Ecto neural progenitor cell (in vitro differentiated cells): Measurements from ENCODE around the gene DERL3.
"Not testable (repeated sequence)": the region's sequence is repeated elsewhere in the genome, so short reads cannot be mapped to it uniquely, and the experiment has no call there.

ENCODE experiments used
- DNase-seq: peaks from one replicate; pipeline ENCODE4 v3.0.0-alpha.2; 2018; ENCODE audit warnings: low spot score

Gene DERL3

GRCh38 chr22:23838681-23839468, at the start of gene DERL3:
Gene DERL3, minus strand, starts transcription at chr22:23839006. Its CDS starts 19 bp downstream, at chr22:23838987.
- DNase-seq = peak; percentile 98

- DNase-seq = no peak
These were observed 45.3 kb upstream of the DERL3 start for GRCh38 chr22:23884140-23884539.

GRCh38 chr22:23883658-23884057, 44.9 kb upstream of the DERL3 start:
- no peak for DNase-seq

DNA sequence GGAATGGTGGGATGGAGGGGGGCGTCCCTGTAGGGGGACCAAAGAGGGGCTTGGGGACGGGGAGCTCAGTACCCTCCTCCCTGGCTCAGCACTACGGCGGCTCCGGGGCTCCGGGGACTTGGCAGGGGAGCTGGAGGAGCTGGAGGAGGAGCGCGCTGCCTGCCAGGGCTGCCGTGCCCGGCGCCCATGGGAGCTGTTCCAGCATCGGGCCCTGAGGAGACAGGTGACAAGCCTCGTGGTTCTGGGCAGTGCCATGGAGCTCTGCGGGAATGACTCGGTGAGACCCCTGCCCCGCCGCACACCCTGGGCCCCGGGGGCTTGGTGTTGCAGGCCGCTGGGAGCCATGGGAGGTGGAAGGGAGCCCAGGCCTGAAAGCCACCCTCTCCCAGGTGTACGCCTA, 43.6 kb upstream of the DERL3 start:
- DNase-seq = no peak

DNA sequence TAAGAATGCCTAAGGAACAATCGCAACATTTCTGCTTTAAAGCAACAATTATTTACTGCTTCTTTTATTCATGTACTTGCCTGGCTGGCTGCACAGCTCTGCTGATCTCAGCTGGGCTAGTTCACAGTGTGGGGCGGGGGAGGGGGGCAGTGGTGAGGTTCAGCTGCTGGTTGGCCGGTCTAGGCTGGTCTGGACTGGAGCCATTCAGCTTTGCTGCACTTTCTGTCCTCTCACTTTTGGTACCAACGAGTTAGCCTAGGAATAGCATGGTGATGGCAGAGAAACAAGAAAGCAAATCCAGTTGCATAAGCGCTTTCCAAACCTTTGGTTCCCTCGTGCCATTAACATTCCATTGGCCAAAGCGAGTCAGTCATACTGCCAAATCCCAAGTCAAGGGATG, 39.4 kb upstream of the DERL3 start:
- DNase-seq = no peak

DNA sequence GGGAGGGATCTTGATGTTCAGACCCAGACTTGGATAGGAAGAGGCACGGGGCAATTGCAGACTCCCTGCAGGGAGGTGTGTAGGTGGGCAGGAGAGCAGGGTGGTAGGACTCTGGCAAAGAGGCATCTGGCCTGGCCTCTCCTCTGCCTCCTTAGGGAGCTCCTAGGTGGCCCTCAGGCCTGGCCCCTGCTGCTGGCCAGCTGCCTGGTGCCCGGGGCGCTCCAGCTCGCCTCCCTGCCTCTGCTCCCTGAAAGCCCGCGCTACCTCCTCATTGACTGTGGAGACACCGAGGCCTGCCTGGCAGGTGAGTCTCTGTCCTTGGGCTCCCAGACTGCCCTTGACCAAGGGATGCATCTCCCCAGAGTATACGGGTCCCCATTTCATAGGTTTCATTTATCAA, 38.8 kb upstream of the DERL3 start:
- DNase-seq = no peak

- DNase-seq = no peak
These were observed 37.0 kb upstream of the DERL3 start for GRCh38 chr22:23875801-23876200.

GRCh38 chr22:23874871-23875270, 36.1 kb upstream of the DERL3 start:
- no peak for DNase-seq

DNA sequence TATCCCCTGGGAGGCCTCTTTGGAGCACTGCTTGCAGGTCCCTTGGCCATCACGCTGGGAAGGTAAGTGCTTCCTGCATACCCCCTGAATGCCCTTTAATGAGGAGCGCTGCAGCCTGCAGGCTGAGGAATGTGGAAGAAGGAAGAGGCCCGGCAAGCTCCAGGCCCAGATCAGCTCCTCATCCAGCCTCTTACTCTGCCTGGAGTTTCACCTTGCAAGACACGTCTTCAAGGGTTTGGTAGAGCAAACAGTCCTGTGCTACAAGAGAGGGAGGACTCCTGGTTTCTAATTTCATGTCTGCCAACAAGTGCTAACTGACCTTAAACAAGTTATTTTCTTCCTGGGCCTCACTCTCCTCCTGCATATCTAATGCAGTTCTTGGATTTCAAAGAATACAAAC, 29.8 kb upstream of the DERL3 start:
- no peak for DNase-seq

DNA sequence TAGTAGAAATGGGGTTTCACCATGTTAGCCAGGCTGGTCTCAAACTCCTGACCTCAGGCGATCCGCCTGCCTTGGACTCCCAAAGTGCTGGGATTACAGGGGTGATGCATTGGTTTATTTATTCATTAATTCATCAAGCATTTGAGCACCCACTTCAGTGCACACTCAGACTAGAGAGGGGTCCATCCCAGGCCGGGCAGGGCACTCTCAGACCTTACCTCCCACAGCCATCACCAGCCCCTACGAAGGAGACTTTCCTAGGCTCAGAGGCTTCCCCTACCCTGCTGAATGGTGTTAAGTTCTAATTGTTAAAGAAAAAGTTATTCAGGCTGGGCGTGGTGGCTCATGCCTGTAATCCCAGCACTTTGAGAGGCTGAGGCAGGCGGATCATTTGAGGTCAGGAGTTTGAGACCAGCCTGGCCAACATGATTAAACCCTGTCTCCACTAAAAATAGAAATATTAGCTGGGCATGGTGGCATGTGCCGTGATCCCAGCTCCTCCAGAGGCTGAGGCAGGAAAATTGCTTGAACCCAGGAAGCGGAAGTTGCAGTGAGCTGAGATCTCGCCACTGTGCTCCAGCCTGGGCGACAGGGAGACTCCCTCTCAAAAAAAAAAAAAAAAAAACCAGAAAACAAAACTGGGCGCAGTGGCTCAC, 25.8 kb upstream of the DERL3 start:
- not testable (repeated sequence) for DNase-seq

DNA sequence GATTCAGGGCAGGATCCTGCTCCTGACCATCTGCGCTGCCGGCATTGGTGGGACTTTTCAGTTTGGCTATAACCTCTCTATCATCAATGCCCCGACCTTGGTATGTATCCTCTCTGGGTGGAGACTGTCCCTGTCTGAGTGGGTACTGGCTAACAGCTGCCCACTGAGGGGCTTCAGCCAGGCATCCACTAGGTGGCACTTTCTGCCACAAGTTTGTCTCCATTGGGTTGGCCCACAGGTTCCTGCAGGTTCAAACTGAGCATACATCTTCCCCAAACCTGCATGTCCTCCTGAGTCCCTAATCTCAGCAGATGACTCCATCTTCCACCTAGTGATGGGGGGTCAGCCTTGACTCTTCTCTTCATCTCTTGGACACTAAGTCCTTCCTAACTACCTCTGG, 23.3 kb upstream of the DERL3 start:
- no peak for DNase-seq

- DNase-seq = not testable (repeated sequence)
These were observed 21.4 kb upstream of the DERL3 start for GRCh38 chr22:23860187-23860586.

DNA sequence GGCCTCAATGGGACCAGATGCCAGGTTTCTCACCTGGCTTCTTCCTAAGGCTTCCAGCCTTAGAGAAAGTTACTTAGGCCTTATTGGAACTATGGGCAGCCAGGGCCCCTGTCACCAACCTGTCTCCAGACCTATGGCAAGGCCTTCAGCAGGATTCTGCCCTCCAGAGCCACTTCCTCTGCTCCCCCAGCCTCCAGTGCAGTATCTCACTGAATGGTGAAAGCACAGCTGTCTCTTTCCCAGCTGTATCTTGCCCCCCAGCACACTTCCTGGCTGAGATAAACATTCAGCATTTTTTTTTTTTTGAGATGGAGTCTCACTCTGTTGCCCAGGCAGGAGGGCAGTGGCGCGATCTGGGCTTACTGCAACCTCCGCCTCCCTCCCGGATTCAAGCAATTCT, 20.4 kb upstream of the DERL3 start:
- DNase-seq = no peak

DNA sequence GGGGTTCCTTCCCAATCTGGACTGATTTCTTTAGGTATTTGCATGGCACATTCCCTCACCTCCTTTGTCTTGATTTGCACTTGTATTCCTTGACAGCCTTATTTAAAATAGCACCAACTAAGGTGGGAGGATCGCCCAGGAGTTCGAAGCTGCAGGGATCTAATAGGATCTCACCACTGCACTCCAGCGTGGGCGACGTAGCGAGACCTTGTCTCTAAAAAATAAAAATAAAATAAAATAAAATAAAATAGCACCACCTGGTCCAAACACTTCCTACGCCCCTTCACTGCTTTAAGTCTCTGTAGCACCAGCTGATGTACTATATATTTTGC, 19.6 kb upstream of the DERL3 start:
- DNase-seq = no peak

GRCh38 chr22:23857606-23858483, 19.0 kb upstream of the DERL3 start, which contains the start of gene SLC2A11:
Gene SLC2A11, plus strand, starts transcription at chr22:23857875. Its CDS starts 125 bp downstream, at chr22:23858000.
- peak; percentile 98 for DNase-seq

- DNase-seq = peak; percentile 83
These were observed 18.2 kb upstream of the DERL3 start for GRCh38 chr22:23856721-23857605.

GRCh38 chr22:23850136-23850611, 11.4 kb upstream of the DERL3 start:
- DNase-seq = no peak

DNA sequence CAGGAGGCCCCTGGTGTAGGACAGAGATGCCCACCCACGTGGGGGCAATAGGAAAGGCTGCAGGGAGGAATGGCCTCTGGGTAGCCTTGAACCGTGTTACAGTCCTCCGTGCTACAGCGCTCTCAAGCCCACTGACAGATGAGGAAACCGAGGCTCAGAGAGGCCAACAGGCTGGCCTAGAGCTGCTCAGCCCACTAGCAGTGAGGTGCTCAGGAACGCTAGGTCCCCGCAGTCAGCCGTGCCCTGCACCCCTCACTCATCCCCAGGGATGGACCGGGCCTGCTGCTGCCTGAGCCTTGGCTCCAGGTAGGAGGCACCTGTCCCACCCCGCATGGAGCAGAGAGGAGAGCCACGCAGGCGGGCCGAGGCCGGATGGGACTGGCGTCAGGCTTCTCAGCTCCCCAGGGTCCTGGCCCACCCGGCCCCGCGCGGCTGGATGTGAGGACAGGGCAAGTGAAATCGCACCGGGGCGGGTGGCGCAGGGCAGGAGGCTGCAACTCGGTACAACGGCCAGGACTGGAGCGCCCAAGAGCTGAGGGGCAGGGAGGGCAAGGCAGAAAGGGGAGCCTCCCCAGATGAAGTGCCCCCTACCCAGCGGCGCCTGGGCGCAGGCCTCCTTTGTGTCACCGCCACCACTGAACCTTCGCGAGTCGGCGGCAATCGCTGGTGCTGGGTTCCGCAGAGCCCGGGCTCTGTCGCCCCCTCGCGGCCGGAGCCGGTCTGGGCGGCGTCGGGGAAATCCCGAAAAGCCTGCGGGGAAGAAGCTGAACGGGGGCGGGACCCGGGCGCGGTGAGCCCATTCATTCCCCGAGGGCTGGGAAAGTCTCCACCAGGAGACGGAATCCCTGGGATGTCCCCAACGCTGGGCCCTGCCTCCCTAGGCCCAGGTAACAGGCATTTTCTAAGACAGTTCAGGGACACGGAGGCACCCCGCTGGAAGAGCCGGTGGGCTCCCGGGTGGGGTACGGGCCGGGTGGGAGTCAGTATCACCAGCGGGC, 10.5 kb upstream of the DERL3 start:
- peak; percentile 96 for DNase-seq

DNA sequence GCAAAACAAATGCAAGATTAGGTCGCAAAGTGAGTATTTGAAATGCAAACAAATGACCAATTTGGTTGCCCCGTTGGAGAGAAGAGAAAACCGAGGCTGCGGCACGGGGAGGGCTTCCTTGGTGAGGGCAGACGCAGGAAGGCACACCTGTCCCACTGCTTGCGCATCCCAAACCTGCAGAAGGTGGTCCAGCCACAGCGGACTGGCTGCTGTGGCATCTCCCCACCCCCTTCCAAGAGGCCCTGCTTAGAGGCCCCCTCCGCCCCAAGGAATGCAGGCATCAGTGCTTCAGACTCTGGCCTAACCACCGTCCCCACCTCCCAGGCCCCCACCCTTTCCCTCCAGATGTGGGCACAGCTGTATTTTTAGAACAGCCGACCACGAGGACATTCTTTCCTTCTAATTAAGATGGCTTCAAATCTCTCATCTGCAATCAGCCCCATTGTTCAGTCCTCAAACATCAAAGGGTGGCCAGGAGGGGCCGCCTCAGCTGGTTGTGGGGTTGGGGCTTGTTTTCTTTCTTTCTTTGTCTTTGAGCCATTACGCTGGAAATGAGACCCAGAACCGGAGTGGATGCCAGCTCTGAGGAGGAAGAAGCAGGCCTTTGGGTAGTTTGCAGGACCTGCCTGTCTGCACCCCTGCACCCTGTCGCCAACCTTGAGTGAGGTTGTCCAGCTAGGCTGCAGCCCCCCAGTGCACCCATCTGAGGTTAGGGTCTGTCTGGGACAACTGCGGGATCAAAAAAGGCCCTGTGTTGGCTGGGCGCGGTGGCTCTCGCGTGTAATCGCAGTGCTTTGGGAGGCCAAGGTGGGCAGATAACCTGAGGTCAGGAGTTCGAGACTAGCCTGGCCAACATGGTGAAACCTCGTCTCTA, 9.4 kb upstream of the DERL3 start:
- DNase-seq = no peak
